K562 (cell line): Measurements from ENCODE around the gene FAM32A. TPM values are rescaled to one million over a fixed set of nuclear protein-coding genes. Genes with fewer than 3 reads are reported as not detected.

Experiments used
- ATAC-seq: fragments of 200-7000 bp; cut with Tn5 transposase; 3 replicates; pipeline ENCODE4 v1.9.1; 2020; ENCODE audit warnings: moderate library complexity
- BruUV-seq: library from RNA; stranded (reverse); fragments of 400-500 nt; replicated peaks from 2 replicates; lab custom pipeline; 2021; lab: Mats Ljungman, UMichigan
- CTCF ChIA-PET: fragments of 300-600 bp; formaldehyde crosslinking; extraction: SDS; loops from one replicate; lab custom pipeline; 2021; ENCODE audit warnings: low intra/inter-chr PET ratio; lab: Yijun Ruan, JAX
- POLR2A ChIA-PET: fragments of 300-600, 350-650 bp; sonication (Branson Sonifier 250); formaldehyde crosslinking; extraction: SDS; loops from one replicate; lab custom pipeline; 2021; ENCODE audit warnings: antibody characterized with exemption, inconsistent platforms; lab: Yijun Ruan, JAX
- DNase-seq, 4 experiments: peaks; one replicate each; pipeline versions ENCODE4 v3.0.0 to v3.0.0-alpha.2; 2011 to 2018; ENCODE audit warnings: low spot score in 3 of 4, mixed read lengths in 3 of 4; ENCODE audit errors: extremely low read depth in 1 of 4
- FAIRE-seq: peaks from 2 replicates; lab custom pipeline; 2011; peaks lifted over from hg19 to GRCh38; lab: Jason Lieb, UNC
- H2AFZ ChIP-seq: 2 replicates; pipeline ENCODE4 v1.6.0; 2011; ENCODE audit warnings: low read depth, low read length, control low read depth, inconsistent platforms
- H3K27ac ChIP-seq: fragments of 200-600 bp; 3 replicates; pipeline ENCODE4 v1.8.0; 2011; ENCODE audit warnings: low read depth, mild to moderate bottlenecking, control low read depth, inconsistent platforms, low read length, moderate library complexity, mixed read lengths; ENCODE audit errors: extremely low read depth
- H3K27me3 ChIP-seq, 2 experiments: fragments of 300-600 bp in 1 of 2; 2 replicates in 1 of 2; 3 replicates in 1 of 2; pipeline versions ENCODE4 v1.6.0 to v1.8.0; 2011; ENCODE audit warnings: inconsistent platforms in 2 of 2, low read length in 2 of 2, mild to moderate bottlenecking in 1 of 2, mixed read lengths in 1 of 2, moderate library complexity in 1 of 2; ENCODE audit not compliant: control insufficient read depth in 2 of 2, insufficient read depth in 2 of 2
- H3K36me3 ChIP-seq: fragments of 300-600 bp; 3 replicates; pipeline ENCODE4 v1.8.0; 2011; ENCODE audit warnings: mild to moderate bottlenecking, low read length, inconsistent platforms; ENCODE audit not compliant: control insufficient read depth, insufficient read depth
- H3K4me1 ChIP-seq, 2 experiments: fragments of 200-600 bp in 1 of 2; replicated peaks in 1 of 2; 2 replicates in 1 of 2; 3 replicates in 1 of 2; pipeline versions ENCODE4 v1.5.1 to v1.8.0; 2011; ENCODE audit warnings: inconsistent platforms in 2 of 2, low read length in 2 of 2, mild to moderate bottlenecking in 1 of 2, mixed read lengths in 1 of 2, moderate library complexity in 1 of 2; ENCODE audit not compliant: control insufficient read depth in 2 of 2, insufficient read depth in 2 of 2
- H3K4me2 ChIP-seq: 2 replicates; pipeline ENCODE4 v1.6.1; 2011; ENCODE audit warnings: low read length, control low read depth, inconsistent platforms, mixed read lengths; ENCODE audit not compliant: insufficient read depth
- H3K4me3 ChIP-seq: fragments of 200-600 bp; sonication (generic), shearing (Covaris generic); 2 replicates; pipeline ENCODE4 v1.5.1; 2016; ENCODE audit warnings: control low read depth, inconsistent platforms
- H3K79me2 ChIP-seq: fragments of 200-600 bp; 3 replicates; pipeline ENCODE4 v1.8.0; 2011; ENCODE audit warnings: low read length, inconsistent platforms; ENCODE audit not compliant: control insufficient read depth, insufficient read depth
- H3K9ac ChIP-seq, 2 experiments: 2 replicates each; pipeline versions ENCODE4 v1.6.0 to v1.6.1; 2011; ENCODE audit warnings: low read depth in 2 of 2, low read length in 2 of 2, control low read depth in 1 of 2, inconsistent platforms in 1 of 2, mild to moderate bottlenecking in 1 of 2, mixed read lengths in 1 of 2; ENCODE audit not compliant: insufficient read depth in 1 of 2
- H3K9me1 ChIP-seq: one replicate; pipeline ENCODE4 v1.6.0; 2011; ENCODE audit warnings: inconsistent platforms, mild to moderate bottlenecking, low read length, moderate library complexity; ENCODE audit not compliant: control insufficient read depth, insufficient read depth
- H3K9me3 ChIP-seq: replicated peaks from 2 replicates; pipeline ENCODE4 v1.5.1; 2011; ENCODE audit warnings: low read depth, low read length, inconsistent platforms; ENCODE audit not compliant: control insufficient read depth, insufficient read depth
- H4K20me1 ChIP-seq: replicated peaks from 2 replicates; pipeline ENCODE4 v1.6.1; 2011; ENCODE audit warnings: low read length, inconsistent platforms, mixed read lengths; ENCODE audit not compliant: control insufficient read depth, insufficient read depth
- ARID1B ChIP-seq: fragments of 450-650 bp; IDR thresholded peaks from 2 replicates; pipeline ENCODE4 v1.6.1; 2016; ENCODE audit warnings: antibody characterized with exemption, mild to moderate bottlenecking, inconsistent platforms
- CBFA2T3 ChIP-seq: fragments of 450-650 bp; IDR thresholded peaks from 2 replicates; pipeline ENCODE4 v1.6.1; 2017
- CREB1 ChIP-seq, 2 experiments: sonication (generic) in 1 of 2; formaldehyde crosslinking in 1 of 2; IDR thresholded peaks; 2 replicates each; pipeline versions ENCODE4 v1.6.1 to v1.8.0; 2012 to 2022; ENCODE audit warnings: inconsistent platforms in 1 of 2, mild to moderate bottlenecking in 1 of 2, missing genetic modification reagents in 1 of 2, moderate library complexity in 1 of 2
- HES1 ChIP-seq: fragments of 450-650 bp; IDR thresholded peaks from 2 replicates; pipeline ENCODE4 v1.6.1; 2016; ENCODE audit warnings: low read depth, mild to moderate bottlenecking, moderate library complexity
- HMGN3 ChIP-seq: IDR thresholded peaks from 2 replicates; pipeline ENCODE4 v1.6.1; 2011; ENCODE audit warnings: borderline replicate concordance, low read depth, mild to moderate bottlenecking, mixed read lengths, low read length; ENCODE audit not compliant: insufficient read length; ENCODE audit errors: extremely low read depth
- PURB ChIP-seq: sonication (generic); formaldehyde crosslinking; IDR thresholded peaks from 2 replicates; pipeline ENCODE4 v1.9.0; 2021; ENCODE audit warnings: low read depth, mild to moderate bottlenecking, missing genetic modification reagents
- SUPT5H ChIP-seq: fragments of 450-650 bp; IDR thresholded peaks from 2 replicates; pipeline ENCODE4 v1.6.1; 2016
- TCF15 ChIP-seq: fragments of 250-450 bp; sonication (Bioruptor Pico); IDR thresholded peaks from 2 replicates; pipeline ENCODE4 v1.8.0; 2022; ENCODE audit warnings: moderate library complexity, mild to moderate bottlenecking, inconsistent platforms
- TEAD1 ChIP-seq, 2 experiments: fragments of 450-650 bp in 1 of 2; sonication (generic) in 1 of 2; formaldehyde crosslinking; IDR thresholded peaks; 2 replicates each; pipeline versions ENCODE4 v1.4.0 to v1.8.0; 2020 to 2022; ENCODE audit warnings: mild to moderate bottlenecking in 2 of 2, missing genetic modification reagents in 1 of 2
- ZBTB5 ChIP-seq: fragments of 450-650 bp; IDR thresholded peaks from 2 replicates; pipeline ENCODE4 v1.6.1; 2017; ENCODE audit warnings: antibody characterized with exemption
- ZNF444 ChIP-seq: fragments of 250-450 bp; sonication (Bioruptor Pico); IDR thresholded peaks from 2 replicates; pipeline ENCODE4 v1.4.0; 2020; ENCODE audit warnings: mild to moderate bottlenecking, moderate library complexity
- WGBS: fragments of 100-300 bp; shearing (Covaris generic); methylation state at CpG from one replicate; pipeline ENCODE4 v1.1.6; 2016; ENCODE audit warnings: low coverage, mixed read lengths; ENCODE audit not compliant: insufficient coverage; ENCODE audit errors: missing lambda C conversion rate; 5-methylcytosine and 5-hydroxymethylcytosine counted together
- in situ Hi-C: fragments of 300-500 bp; cut with MboI; formaldehyde crosslinking; loops from 4 replicates; pipeline ENCODE4 v1.15.0; 2018; ENCODE audit warnings: inconsistent platforms, mixed read lengths
- intact Hi-C: fragments of 100-400 bp; cut with micrococcal nuclease; formaldehyde crosslinking; loops from 2 replicates; pipeline ENCODE4 v1.14.2; 2022
- polyA plus RNA-seq, 8 experiments: library from polyadenylated mRNA; depleted of rRNA in 4 of 8; stranded (reverse) in 5 of 8; unstranded in 3 of 8; fragments of >200 nt; fragmentation: Nextera tagmentation in 2 of 8; fragmentation: Illumina TruSeq in 1 of 8; extraction: Ambion mirVana in 2 of 8; extraction: Trizol in 1 of 8; gene quantifications; 2 replicates each; pipeline versions ENCODE4 v1.2.1 to v1.2.3, GENCODE V29; 2011 to 2014; ENCODE audit warnings: inconsistent platforms in 1 of 8, missing spikeins in 1 of 8
- total RNA-seq, 7 experiments: library from RNA; depleted of rRNA in 6 of 7; stranded (reverse); fragments of >200 nt in 6 of 7; fragmentation: Illumina TruSeq in 2 of 7; extraction: Trizol in 2 of 7; gene quantifications; 2 replicates each; pipeline versions ENCODE4 v1.2.1 to v1.2.3, GENCODE V29; 2011 to 2021; ENCODE audit warnings: low replicate concordance in 1 of 7

The FAM32A gene
- total and polyA plus RNA-seq, 9 of the 15 experiments (the other 6 are each of a cell fraction or from before 2014, with no cell fraction given) = 30.7 to 96.7 (median 73.7) TPM

GRCh38 chr19:16205205-16206045, 20.2 kb downstream of the FAM32A start:
- FAIRE-seq (no peak), DNase-seq (no peak)

GRCh38 chr19:16206046-16206605, 20.9 kb downstream of the FAM32A start:
- WGBS = 92% methylated on average over 14 of the region's 14 CpGs
- no TSS peak for BruUV-seq
- CTCF ChIA-PET = no interaction called here
- no peak for TF ChIP-seq SUPT5H
- no peak for TF ChIP-seq CBFA2T3
- no peak for TF ChIP-seq TEAD1 (CRISPR knock-in tag; IDR thresholded peaks at IDR 0.05)
- no peak for TF ChIP-seq TCF15 (CRISPR knock-in tag)
- TF ChIP-seq CREB1 (IDR thresholded peaks at IDR 0.05) = no peak
- TF ChIP-seq CREB1 (CRISPR knock-in tag; IDR thresholded peaks at IDR 0.05) = no peak
- no peak for TF ChIP-seq ZNF444 (CRISPR knock-in tag)
- no peak for TF ChIP-seq PURB
- no peak for TF ChIP-seq HMGN3
- no peak for TF ChIP-seq HES1
- TF ChIP-seq ZBTB5 = no peak

More at GRCh38 chr19:16205205-16206045, 20.2 kb downstream of the FAM32A start:
- peaks cover 4% of the 10 kb centered on the region for H3K9me1 ChIP-seq
- no peak overlapping the region for H2AFZ ChIP-seq
- H4K20me1 ChIP-seq = no peaks in the 10 kb centered on the region
- intact Hi-C loops = no loop called here
- no peaks in the 10 kb centered on the region for H3K9me3 ChIP-seq
- CTCF ChIA-PET = no interaction called here
- WGBS = 79% methylated on average over 9 of the region's 11 CpGs
- no peak overlapping the region for H3K4me2 ChIP-seq
- POLR2A ChIA-PET = no interaction called here
- H3K4me1 ChIP-seq = peaks cover 0 to 19% of the 10 kb centered on the region in 2 experiments; a peak in 3 of 5 replicates
- H3K79me2 ChIP-seq = no peaks in the 10 kb centered on the region
- in situ Hi-C loops = no loop called here
- peaks cover 47% of the 10 kb centered on the region; the same call in 2 of the 3 replicates for H3K36me3 ChIP-seq
- no TSS peak for BruUV-seq
- no peak overlapping the region for H3K4me3 ChIP-seq
- TF ChIP-seq ARID1B = no peak
- TF ChIP-seq, all 486 proteins: peak for 0
- Histone ChIP-seq H3K27ac (no peak overlapping the region), H3K27me3 (no peaks in the 10 kb centered on the region), H3K9ac (no peak overlapping the region; a peak in 1 of 4 replicates)
- ATAC-seq = no peak

More at GRCh38 chr19:16206046-16206605, 20.9 kb downstream of the FAM32A start:
- FAIRE-seq (no peak), ATAC-seq (no peak), DNase-seq (no peak)
- in situ Hi-C loops (no loop called here), intact Hi-C loops (no loop called here)
- Histone ChIP-seq H3K9ac (no peak overlapping the region; a peak in 1 of 4 replicates), H3K4me3 (no peak overlapping the region), H3K4me1 (peaks cover 0 to 19% of the 10 kb centered on the region in 2 experiments; a peak in 3 of 5 replicates), H2AFZ (no peak overlapping the region), H3K27me3 (no peaks in the 10 kb centered on the region), H3K9me3 (no peaks in the 10 kb centered on the region), H4K20me1 (no peaks in the 10 kb centered on the region), H3K4me2 (no peak overlapping the region), H3K79me2 (no peaks in the 10 kb centered on the region), H3K36me3 (peaks cover 47% of the 10 kb centered on the region; the same call in 2 of the 3 replicates), H3K27ac (no peak overlapping the region), H3K9me1 (peaks cover 4% of the 10 kb centered on the region)
- POLR2A ChIA-PET = interaction anchor here (0.7 to 2.4 kb wide), 3 partner anchors 8 to 1423 kb away, joined by 3 to 8 read pairs (median 3); partner anchors contain the start of gene AP1M1
